ENCODE data around the gene HIVEP3.

GRCh38 chr1:41462680-41463004, 456.1 kb downstream of the HIVEP3 start:
- TF ChIP-seq, protein P1, sequence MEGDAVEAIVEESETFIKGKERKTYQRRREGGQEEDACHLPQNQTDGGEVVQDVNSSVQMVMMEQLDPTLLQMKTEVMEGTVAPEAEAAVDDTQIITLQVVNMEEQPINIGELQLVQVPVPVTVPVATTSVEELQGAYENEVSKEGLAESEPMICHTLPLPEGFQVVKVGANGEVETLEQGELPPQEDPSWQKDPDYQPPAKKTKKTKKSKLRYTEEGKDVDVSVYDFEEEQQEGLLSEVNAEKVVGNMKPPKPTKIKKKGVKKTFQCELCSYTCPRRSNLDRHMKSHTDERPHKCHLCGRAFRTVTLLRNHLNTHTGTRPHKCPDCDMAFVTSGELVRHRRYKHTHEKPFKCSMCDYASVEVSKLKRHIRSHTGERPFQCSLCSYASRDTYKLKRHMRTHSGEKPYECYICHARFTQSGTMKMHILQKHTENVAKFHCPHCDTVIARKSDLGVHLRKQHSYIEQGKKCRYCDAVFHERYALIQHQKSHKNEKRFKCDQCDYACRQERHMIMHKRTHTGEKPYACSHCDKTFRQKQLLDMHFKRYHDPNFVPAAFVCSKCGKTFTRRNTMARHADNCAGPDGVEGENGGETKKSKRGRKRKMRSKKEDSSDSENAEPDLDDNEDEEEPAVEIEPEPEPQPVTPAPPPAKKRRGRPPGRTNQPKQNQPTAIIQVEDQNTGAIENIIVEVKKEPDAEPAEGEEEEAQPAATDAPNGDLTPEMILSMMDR (IDR thresholded peaks at IDR 0.05), result no peak
- TF ChIP-seq POLR2A (IDR thresholded peaks at IDR 0.05), result no peak

All from lower leg skin (tissue), 3 donors.